VCaP (cell line): ENCODE data around the gene CCDC120.

Experiments
- H3K27ac ChIP-seq: fragments of 450-650 bp; 2 replicates; pipeline ENCODE4 v1.5.1; 2017
- TF ChIP-seq, protein P1 (sequence below): fragments of 450-650 bp; conservative IDR thresholded peaks from 2 replicates; pipeline ENCODE4 v1.5.1; 2017; ENCODE audit warnings: mild to moderate bottlenecking, moderate library complexity

CCDC120 gene

DNA sequence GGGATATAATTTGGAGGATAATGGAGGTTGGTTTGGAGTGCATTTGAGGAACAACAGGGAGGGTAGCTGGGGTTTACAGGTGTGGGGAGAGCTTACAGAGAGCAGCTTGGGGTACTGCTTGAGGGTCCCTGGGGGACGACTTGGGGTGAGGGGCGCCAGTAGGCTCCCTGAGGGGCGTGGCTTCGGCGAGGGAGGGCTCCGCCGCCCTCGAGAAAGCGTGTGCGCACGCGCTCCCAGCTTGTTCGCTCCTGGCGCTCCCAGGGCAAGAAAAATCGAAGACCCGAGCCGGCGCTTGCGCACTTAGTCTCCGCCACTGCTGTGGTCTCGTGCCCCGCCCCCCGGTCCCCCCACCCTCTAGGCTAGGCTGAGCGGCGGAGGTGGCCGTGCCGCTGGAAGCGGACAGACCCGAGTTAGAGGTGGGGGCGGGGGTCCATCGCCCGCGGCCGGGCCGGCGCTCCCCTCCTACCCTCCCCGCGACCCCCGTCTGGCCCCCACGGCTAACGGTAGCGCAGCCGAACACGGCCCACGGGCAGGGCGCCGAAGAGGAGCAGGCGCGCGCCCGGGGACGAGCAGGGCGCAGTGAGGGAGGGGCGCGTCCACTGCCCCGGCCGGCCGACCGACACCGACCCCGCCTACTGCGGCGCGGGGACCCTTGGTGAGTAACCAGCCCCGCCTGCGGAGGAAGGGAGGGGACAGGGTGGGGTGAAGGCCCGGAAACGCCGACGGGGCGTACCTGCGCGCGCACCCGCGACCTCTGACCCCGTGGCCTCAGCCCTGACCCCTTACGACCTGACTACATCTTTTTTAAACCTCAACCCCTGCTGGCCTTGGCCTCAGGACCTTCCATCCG is 5.4 kb upstream of the CCDC120 start:
- TF ChIP-seq, protein P1, sequence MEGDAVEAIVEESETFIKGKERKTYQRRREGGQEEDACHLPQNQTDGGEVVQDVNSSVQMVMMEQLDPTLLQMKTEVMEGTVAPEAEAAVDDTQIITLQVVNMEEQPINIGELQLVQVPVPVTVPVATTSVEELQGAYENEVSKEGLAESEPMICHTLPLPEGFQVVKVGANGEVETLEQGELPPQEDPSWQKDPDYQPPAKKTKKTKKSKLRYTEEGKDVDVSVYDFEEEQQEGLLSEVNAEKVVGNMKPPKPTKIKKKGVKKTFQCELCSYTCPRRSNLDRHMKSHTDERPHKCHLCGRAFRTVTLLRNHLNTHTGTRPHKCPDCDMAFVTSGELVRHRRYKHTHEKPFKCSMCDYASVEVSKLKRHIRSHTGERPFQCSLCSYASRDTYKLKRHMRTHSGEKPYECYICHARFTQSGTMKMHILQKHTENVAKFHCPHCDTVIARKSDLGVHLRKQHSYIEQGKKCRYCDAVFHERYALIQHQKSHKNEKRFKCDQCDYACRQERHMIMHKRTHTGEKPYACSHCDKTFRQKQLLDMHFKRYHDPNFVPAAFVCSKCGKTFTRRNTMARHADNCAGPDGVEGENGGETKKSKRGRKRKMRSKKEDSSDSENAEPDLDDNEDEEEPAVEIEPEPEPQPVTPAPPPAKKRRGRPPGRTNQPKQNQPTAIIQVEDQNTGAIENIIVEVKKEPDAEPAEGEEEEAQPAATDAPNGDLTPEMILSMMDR = no peak
- H3K27ac ChIP-seq = peak overlapping the region; percentile 41; the same call in 1 of the 2 replicates

DNA sequence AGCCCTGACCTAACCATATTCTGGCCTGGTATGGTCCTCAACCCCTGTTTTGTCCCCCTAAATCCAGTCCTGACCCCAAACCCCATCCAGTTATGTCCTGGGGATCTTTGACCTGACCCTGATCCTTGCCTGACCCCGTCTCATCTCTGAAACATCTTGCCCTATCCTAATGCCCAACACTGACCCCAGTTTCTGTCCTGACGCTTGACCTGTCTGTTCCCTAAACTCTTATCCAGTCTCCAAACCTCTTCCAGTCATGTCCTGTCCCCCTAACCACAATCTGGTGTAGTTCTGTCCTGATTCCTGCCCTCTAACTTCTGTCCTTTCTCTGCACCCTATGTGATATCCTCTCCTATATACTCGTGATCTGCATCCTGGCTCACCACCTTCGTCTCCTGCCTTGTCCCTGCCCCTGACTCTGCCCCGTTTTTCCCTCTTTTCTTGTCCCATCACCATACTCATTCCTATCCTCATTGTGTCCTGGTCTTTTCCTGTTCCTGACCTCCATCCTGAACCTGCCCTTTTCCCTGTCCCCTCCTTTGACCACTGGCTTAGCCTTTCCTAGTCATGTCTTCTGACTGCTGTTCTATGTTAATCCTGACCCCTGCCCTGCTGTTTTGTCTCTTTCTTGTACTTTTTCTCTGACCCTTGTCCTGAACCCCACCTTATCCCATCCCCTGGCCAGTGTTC is 4.6 kb upstream of the CCDC120 start:
- no peak overlapping the region; the same call in 1 of the 2 replicates for H3K27ac ChIP-seq
- TF ChIP-seq, protein P1 = no peak

DNA sequence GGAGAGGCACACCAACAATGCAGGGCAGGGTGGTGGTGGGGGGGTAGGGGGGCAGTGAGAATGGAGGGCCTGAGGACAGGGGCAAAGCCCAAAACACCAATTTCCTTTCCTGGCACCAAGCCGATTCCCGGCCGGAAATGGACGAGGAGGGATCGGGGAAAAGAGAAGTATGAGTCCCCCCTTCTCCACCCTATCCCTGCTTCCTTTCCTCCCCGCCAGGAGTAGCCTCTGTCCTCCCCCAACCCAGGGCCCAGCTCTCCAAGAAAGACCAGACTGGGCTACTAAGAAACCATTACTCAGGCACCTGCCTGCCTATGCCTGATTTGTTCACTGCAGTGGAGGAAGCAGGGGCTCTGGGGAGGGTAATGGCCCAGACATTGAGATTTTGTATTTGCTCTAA is 402 bp downstream of the CCDC120 start:
- TF ChIP-seq, protein P1 = no peak
- peak overlapping the region; percentile 59 for H3K27ac ChIP-seq

DNA sequence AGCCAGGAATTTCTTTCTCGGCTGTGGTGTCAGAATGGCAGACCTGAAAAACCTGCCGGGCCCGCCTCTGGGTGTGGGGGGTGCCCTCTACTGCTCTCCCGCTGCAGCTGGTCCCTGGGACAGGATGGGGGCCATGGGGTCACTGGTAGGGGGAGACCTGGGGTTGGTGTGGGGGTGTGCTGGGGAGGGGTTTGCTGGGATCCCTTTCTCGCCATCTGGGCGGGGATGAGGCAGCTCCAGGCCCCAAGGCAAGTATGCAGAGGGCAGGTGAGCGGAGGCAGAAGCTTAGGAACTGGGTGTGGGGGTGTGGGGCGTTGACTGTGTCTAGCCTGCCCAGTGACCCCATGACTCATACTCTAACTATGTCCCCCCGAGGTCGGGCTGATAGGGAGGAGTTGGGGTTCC is 884 bp downstream of the CCDC120 start:
- TF ChIP-seq, protein P1 = no peak
- peak overlapping the region; percentile 59 for H3K27ac ChIP-seq

DNA sequence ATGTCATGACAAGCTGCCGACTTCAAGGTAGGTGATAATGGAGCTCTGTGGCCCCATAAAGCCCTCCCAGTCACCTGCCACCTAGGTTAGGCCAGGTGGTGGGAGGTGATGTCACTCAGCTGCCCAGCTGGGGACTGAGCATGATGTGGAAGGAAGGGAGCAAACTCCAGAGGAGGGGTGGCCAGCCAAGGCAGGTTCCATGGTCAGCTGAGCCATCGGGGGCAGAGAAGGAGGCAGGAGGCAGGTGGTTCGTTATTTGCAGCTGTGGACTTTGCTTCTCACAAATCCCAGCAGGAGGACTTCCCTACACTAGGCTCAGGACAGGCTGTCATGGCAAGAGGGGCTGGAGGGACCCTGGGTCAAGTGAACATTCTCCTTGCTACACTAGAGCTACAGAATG is 2.1 kb downstream of the CCDC120 start:
- no peak overlapping the region for H3K27ac ChIP-seq
- TF ChIP-seq, protein P1 = no peak

DNA sequence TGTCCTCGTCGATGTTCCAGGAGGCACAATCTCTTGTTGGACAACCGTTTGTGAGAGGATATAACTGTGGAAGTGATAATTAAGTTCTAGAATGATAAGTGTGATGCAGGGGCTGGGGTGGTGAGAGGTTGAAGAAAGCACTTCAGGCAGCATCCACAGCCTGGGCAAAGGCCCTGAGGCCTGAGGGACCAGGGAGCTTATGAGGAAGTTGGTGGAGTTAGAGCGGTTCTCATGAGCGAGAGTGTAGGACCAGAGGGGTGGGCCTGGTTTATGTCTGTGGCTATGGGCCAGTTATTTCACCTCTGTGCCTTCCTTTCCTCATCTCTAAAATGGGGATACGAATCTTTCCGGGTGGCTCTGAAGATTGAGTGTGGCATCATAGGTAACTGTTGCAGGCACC is 2.7 kb downstream of the CCDC120 start:
- no peak overlapping the region for H3K27ac ChIP-seq
- TF ChIP-seq, protein P1 = no peak

DNA sequence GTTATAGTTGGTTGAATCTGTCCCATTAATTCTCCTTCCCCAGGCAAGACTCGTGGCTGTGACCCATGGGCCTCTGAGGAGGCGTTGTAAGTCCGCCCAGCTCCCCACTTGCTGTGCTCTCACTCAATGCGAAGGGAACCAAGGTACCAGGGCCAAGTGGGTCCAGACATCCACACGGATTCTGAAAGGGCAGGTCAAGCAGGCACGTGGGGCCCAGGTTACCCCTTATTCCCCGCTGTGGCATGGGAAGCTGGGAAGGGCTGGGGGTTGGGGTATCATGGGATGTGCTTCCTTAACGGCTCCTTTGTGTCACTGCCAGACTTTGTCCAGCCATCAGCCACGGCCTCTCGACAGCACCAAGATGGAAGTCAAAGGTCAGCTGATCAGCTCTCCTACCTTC is 3.1 kb downstream of the CCDC120 start:
- H3K27ac ChIP-seq = no peak overlapping the region
- TF ChIP-seq, protein P1 = no peak
